ENCODE results near the gene CDH15.
"Not testable (repeated sequence)": the region's sequence is repeated elsewhere in the genome, so short reads cannot be mapped to it uniquely, and the experiment has no call there.

The CDH15 gene

DNA sequence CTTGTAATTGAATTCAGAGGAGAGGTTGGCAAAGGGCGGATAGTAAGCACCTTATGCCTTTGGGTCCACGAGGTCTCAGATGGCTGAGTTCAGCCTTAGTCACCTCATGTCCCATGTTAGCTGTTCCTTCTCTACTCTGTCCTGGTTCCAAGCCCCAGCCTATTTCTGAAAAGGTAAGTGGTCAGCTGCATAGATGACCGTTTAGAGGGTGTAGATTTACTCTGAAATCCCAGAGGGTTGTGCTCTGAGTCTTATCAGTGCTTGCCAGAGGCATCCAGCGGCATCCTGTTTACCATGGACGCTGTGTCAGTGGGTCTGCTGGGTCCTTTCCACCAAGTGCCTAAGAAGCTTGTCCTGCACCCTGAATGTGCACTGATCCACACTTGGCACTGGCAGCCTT, 47.8 kb downstream of the CDH15 start:
- TF ChIP-seq TAF1 (IDR thresholded peaks at IDR 0.05; ENCODE audit: borderline replicate concordance, low read depth, low read length) = no peak
- TF ChIP-seq POLR2A (IDR thresholded peaks at IDR 0.05; ENCODE audit: low read depth, low read length) = no peak
- FAIRE-seq = no peak
- no peak for DNase-seq (ENCODE audit: insufficient read length)

DNA sequence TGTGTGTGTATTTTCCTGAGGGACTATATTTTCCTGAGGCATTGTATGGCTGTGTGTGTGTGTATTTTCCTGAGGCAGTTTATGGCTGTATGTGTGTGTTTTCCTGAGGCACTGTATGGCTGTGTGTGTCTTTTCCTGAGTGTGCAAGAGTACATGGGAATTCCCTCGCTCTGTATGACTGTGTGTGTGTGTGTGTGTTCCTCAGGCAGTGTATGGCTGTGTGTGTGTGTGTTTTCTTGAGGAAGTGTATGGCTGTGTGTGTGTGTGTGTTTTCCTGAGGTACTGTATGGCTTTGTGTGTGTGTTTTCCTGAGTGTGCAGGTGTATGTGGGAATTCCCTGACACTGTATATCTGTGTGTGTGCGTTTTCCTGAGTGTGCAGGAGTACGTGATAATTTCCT, 50.1 kb downstream of the CDH15 start:
- FAIRE-seq (no peak), DNase-seq (ENCODE audit: insufficient read length) (no peak)
- TF ChIP-seq POLR2AphosphoS5 (IDR thresholded peaks at IDR 0.05; ENCODE audit: low read depth, low read length) (no peak), POLR2A (IDR thresholded peaks at IDR 0.05; ENCODE audit: low read depth, low read length) (no peak), TAF1 (IDR thresholded peaks at IDR 0.05; ENCODE audit: borderline replicate concordance, low read depth, low read length) (no peak)

DNA sequence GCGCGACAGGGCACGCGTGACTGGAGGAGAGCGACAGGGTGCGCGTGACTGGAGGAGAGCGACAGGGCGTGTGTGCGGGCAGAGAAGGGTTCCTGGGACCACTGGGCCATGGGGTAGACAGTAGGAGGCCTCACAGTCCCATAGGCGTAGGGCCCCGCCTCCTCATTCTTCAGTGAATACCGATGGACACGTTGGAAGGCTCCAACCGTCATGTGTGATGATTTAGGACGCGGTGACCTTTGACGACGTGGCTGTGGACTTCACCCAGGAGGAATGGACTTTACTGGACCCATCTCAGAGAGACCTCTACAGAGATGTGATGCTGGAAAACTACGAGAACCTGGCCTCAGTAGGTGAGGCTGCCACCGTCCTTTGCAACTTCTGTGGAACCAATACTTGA, 51.4 kb downstream of the CDH15 start:
- no peak for DNase-seq (ENCODE audit: insufficient read length)
- FAIRE-seq = no peak
- no peak for TF ChIP-seq POLR2AphosphoS5 (IDR thresholded peaks at IDR 0.05; ENCODE audit: low read depth, low read length)

DNA sequence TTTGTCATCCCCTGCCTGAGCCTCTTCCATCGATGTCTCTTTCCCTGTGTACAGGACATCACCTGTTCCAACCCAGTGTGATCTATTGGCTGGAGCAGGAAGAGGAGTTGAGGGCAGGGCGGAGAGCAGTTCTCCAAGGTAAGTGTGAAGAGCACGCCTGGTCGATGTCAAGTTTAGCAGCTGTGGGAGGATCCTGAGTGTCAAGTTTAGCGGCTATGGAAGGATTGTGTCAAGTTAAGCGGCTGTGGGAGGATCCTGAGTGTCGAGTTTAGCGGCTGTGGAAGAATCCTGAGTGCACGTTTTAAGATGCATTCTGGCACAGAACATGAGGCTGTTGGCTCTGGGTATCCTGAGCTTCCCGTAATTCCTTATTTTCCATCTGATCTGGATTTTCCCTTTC, 53.1 kb downstream of the CDH15 start:
- DNase-seq (ENCODE audit: insufficient read length) (no peak), FAIRE-seq (no peak)
- TF ChIP-seq POLR2A (IDR thresholded peaks at IDR 0.05; ENCODE audit: low read depth, low read length) (no peak), POLR2AphosphoS5 (IDR thresholded peaks at IDR 0.05; ENCODE audit: low read depth, low read length) (no peak)

DNA sequence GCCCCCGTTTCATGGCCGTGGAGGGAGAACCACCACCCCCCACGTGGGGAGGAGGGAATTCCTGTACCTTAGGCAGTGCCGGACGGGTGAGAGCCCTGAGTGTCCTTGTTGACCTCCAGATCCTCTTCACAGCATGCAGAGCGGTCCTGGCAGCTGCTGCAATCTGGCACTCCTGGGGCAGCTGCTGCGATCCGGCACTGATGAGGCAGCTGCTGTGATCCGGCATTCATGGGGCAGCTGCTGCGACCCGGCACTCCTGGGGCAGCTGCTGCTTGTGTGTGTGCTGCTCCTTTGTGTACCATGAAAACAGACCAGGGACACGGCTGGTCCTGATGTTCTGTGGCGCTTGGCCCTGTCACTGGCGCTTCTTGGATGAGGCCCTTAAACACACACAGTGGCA, 58.7 kb downstream of the CDH15 start:
- TF ChIP-seq TAF1 (IDR thresholded peaks at IDR 0.05; ENCODE audit: borderline replicate concordance, low read depth, low read length) (no peak), POLR2AphosphoS5 (IDR thresholded peaks at IDR 0.05; ENCODE audit: low read depth, low read length) (no peak), POLR2A (IDR thresholded peaks at IDR 0.05; ENCODE audit: low read depth, low read length) (no peak)
- DNase-seq (ENCODE audit: insufficient read length) = no peak

DNA sequence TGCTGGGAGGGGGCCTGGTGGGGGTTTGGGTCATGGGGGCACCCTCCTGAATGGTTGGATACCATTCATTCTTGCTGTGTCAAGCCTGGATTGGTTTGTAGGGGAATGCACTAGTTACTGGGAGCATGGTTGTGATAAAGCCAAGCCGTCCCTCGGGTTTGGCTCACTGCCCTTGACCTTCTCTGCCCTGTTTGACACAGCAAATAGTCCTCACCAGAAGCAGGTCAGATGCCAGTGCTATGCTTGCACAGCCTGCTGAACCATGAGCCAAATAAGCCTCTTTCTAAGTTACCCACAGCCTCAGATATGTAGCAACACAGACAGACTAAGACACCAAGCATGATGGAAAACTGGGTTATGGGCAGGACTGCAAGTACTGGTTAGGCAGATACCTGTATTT, 60.6 kb downstream of the CDH15 start:
- DNase-seq (ENCODE audit: insufficient read length) (no peak), FAIRE-seq (no peak)
- no peak for TF ChIP-seq POLR2A (IDR thresholded peaks at IDR 0.05; ENCODE audit: low read depth, low read length)
- TF ChIP-seq TAF1 (IDR thresholded peaks at IDR 0.05; ENCODE audit: borderline replicate concordance, low read depth, low read length) = no peak
- no peak for TF ChIP-seq POLR2AphosphoS5 (IDR thresholded peaks at IDR 0.05; ENCODE audit: low read depth, low read length)

More for the DNA sequence above, 58.7 kb downstream of the CDH15 start:
- no peak for FAIRE-seq

DNA sequence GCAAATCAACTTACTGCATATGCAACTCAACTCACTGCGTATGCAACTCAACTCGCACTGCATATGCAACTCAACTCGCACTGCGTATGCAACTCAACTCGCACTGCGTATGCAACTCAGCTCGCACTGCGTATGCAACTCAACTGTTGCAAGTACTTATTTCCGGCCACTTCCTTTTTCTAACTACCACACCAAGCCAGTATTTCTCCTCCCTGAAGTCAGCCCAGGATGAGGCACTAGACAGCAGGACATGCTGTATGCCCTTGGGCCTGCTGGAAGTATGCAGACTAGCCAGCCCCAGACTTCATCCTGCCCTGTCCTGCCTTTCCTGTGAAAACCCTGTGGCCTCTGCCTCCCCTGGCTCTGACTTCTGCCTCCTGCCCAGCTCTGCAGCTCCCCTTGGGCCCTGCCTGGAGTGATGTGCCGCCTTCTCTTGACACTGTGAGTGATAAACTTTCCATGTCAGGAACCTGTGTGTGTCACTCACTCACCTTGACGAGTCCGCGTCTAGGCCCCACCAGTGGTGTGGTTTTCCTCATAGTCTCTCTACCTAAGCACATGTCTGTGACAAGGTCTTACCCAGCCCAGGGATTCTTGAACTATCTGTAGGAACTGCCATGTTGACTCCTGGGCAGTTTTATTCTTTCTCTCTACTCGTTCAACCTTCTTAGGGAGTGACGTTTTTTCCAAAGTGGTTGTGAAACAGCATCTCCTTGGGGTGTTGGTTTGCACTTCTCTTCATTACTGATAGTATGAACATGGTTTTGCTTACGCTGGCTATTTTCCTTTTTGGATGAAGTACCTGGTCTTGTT, 62.3 kb downstream of the CDH15 start:
- no peak for TF ChIP-seq TAF1 (IDR thresholded peaks at IDR 0.05; ENCODE audit: borderline replicate concordance, low read depth, low read length)
- no peak for TF ChIP-seq POLR2AphosphoS5 (IDR thresholded peaks at IDR 0.05; ENCODE audit: low read depth, low read length)
- no peak for TF ChIP-seq POLR2A (IDR thresholded peaks at IDR 0.05; ENCODE audit: low read depth, low read length)
- DNase-seq (ENCODE audit: insufficient read length) = no peak
- no peak for FAIRE-seq

DNA sequence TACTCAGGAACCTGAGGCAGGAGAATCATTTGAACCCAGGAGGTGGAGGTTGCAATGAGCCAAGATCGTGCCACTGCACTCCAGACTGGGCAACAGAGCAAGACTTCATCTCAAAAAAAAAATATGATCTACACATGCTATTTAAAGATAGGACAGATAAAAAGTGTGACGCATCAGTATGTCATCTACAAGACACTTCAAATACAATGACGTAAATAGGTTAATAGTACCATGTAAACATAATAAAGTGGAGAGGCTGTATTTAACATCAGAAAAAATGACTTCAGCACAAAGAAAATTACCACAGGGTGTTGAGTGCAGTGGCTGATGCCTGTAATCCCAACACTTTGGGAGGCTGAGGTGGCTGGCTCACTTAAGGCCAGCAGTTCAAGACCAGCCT, 66.2 kb downstream of the CDH15 start:
- FAIRE-seq (no peak), DNase-seq (ENCODE audit: insufficient read length) (no peak)
- TF ChIP-seq POLR2A (IDR thresholded peaks at IDR 0.05; ENCODE audit: low read depth, low read length) = no peak
- no peak for TF ChIP-seq POLR2AphosphoS5 (IDR thresholded peaks at IDR 0.05; ENCODE audit: low read depth, low read length)
- TF ChIP-seq TAF1 (IDR thresholded peaks at IDR 0.05; ENCODE audit: borderline replicate concordance, low read depth, low read length) = no peak

DNA sequence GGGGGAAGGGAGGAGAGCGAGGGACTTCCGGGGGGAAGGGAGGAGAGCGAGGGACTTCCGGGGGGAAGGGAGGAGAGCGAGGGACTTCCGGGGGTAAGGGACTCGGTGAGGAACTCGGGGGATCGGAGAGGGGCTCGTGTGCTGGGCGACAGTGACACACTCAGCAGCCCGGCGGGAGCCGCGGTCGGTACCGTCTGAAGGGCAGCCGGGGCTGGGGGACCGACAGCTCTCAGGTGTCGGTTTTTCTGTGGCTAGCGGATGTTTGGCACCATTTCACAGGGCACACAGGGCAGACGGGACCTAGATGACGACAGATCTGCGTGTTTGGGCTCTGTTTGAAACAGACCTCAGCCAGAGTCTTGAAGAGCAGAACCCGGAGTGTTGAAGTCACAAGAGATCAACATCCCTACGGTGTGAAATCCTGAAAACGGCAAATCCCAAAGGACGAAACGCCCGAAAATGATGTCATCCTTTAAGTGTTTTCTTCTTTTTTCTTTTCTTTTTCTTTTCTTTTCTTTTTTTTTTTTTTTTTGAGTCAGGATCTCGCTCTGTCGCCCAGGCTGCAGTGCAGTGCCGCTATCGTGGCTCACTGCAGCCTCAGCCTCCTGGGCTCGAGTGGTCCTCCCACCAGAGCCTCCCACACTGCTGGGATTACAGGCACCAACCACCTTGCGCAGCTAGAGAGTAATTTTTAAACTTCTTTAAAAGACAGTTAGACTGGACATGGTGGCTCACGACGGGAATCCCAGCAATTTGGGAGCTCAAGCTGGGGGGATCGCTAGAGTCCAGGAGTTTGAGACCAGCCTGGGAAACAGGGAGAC, 69.8 kb downstream of the CDH15 start:
- TF ChIP-seq POLR2AphosphoS5 (IDR thresholded peaks at IDR 0.05; ENCODE audit: low read depth, low read length) = peak; percentile 95
- TF ChIP-seq TAF1 (IDR thresholded peaks at IDR 0.05; ENCODE audit: borderline replicate concordance, low read depth, low read length) = no peak; the same call in 1 of the 2 replicates
- peak; percentile 96 for TF ChIP-seq POLR2A (IDR thresholded peaks at IDR 0.05; ENCODE audit: low read depth, low read length)
- FAIRE-seq (no peak), DNase-seq (ENCODE audit: insufficient read length) (peak; percentile 83)

DNA sequence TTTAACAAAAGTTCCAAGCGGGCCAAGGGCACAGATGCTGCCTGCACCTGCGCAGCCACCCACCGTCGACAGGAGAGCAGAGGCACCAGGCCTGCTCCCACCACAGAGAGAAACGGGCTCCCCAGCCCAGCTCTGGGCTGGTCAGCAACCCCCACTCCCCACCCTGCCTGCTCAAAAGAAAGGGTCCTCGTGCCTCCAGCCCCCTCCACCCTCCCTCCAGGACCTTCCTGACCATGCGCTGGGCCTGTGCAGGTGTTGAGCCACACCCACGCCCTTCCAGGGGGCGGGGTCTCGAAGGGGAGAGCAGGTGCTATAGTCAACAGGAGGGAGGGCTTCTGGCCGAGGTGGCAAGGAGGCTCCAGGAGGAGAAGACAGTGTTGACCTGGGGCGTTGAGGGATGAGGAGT, 71.2 kb downstream of the CDH15 start:
- no peak for FAIRE-seq
- TF ChIP-seq POLR2A (IDR thresholded peaks at IDR 0.05; ENCODE audit: low read depth, low read length) (no peak), POLR2AphosphoS5 (IDR thresholded peaks at IDR 0.05; ENCODE audit: low read depth, low read length) (no peak), TAF1 (IDR thresholded peaks at IDR 0.05; ENCODE audit: borderline replicate concordance, low read depth, low read length) (no peak)
- DNase-seq (ENCODE audit: insufficient read length) = no peak

DNA sequence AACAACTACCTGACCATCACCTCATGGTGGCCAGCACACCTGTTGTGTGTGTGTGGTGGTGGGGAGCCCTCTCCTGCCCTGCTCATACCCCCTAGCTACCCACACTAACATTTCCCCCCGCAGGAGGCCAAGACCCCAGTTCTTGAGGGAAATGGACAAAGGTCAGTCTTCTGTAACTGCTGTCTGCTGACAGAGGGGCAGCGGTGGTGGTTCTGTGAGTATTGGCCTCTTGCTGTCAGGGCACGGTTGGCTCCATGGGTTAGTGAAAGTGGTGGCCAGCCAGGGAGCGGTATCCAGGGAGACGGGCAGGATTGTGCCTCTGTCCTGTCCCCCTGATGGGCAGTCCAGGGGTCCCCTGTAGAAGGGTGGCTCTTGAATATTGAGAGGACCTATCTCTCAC, 72.1 kb downstream of the CDH15 start:
- DNase-seq (ENCODE audit: insufficient read length) (no peak), FAIRE-seq (no peak)
- no peak for TF ChIP-seq TAF1 (IDR thresholded peaks at IDR 0.05; ENCODE audit: borderline replicate concordance, low read depth, low read length)
- no peak for TF ChIP-seq POLR2AphosphoS5 (IDR thresholded peaks at IDR 0.05; ENCODE audit: low read depth, low read length)
- no peak for TF ChIP-seq POLR2A (IDR thresholded peaks at IDR 0.05; ENCODE audit: low read depth, low read length)

DNA sequence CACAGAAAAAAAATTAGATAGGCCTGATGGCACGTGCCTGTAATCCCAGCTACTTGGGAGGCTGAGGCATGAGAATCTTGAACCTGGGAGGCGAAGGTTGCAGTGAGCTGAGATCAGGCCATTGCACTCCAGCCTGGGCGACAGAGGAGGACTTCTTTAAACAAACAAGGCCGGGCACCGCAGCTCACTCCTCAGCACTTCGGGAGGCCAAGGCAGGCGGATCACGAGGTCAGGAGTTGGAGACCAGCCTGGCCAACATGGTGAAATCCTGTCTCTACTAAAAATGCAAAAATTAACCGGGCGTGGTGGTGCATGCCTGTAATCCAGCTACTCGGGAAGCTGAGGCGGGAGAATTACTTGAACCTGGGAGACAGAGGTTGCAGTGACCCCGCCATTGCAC, 72.7 kb downstream of the CDH15 start:
- DNase-seq (ENCODE audit: insufficient read length); FAIRE-seq: not testable (repeated sequence)

Measured in GM12892 (cell line).